Stimulated activated CD8-positive, alpha-beta memory T cell treated with anti-CD3 and anti-CD28 coated beads, Interleukin-12 subunit alpha, Interleukin-12 subunit beta, amount 100 ng/mL, for 4 hours (primary cell): ENCODE results near the gene PLEKHA5.

Experiments
- DNase-seq: peaks from one replicate; pipeline ENCODE4 v3.0.0-alpha.2; 2020; ENCODE audit warnings: low read depth

PLEKHA5 gene

DNA sequence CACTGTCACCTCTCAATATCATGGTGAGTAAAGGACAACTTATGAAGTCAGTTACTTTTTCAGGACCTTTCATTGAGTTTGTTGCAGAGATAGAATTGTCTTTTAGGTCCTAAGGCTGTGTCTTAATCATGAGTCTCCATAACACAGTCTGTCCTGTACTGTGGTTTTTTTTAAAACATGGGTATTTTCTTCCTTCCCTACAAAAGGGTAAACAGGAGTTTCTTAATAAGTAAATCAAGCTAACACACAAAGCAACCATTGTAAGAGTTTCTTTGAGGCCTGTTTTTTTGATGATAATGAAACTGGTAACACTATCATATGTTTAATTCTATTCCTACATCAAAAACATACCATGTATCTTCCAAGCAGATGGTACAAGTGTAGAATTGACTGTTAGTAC is 101.4 kb downstream of the PLEKHA5 start:
- DNase-seq: no peak

DNA sequence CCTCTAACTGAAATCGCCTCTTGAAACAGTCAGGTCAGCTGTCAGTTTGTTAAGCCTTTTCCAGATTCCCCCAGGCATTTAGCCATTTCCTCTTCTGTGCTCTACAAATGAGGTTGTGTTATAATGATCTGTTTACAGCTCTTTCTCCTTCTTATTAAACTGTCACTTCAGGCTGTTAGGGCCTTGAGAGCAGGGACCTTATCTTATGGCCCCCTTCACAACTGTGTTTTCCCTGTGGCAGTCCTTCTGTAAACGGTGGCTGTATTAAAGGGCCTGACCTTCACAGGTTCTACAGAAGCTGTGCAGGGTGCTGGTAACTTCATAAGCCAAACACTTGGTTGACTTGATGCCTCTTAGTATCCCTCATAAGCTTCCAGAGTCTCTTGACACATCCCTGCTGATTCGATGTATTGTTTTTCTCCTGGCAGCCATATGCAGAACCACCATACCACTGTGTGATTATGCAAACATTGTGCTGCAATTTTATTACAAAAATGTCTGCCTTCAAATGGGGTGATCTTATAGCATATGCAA is 104.7 kb downstream of the PLEKHA5 start:
- no peak for DNase-seq

DNA sequence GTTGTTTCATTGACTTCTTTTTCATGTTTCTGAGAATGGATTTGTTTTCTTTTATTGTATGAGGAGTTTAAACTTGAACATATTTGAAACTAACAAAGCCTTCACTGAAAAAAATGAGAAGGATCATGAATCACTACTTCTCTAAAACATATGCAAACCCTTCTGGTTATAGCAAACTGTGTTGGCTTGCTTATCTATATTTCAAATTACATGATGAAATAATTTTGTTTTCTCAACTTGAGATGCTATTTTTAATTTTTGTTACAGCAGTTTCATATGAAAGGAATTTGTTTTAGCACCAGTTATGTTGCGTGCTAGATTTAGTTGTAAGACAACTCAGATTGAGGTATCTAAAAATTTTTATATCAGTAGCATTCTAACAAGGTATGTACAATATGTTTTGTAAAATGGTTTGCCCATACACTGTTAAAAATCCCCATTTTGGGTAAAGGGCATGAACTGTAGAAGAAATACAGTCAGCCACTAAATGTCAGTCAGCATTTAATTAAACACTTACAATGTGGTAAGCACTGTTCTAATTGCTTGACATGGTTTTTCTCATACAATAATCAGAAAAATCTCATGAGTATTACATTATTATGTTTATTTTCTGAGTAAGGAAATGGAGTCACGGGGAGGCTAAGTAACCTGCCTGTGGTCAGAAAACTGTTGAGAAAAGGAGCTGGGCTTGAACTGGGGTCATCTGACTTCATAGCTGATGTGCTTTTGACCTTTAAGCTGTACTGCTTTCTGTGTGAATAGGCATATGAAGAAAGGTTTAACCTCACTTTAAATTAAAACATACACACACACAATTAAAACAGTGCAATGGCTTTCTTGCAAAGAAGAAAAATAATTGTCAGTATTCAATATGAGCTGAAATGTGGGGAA is 105.7 kb downstream of the PLEKHA5 start:
- DNase-seq: no peak

- DNase-seq: no peak
These were observed 107.1 kb downstream of the PLEKHA5 start for GRCh38 chr12:19236656-19237055.

- no peak for DNase-seq
These were observed 109.0 kb downstream of the PLEKHA5 start for GRCh38 chr12:19238540-19238939.

DNA sequence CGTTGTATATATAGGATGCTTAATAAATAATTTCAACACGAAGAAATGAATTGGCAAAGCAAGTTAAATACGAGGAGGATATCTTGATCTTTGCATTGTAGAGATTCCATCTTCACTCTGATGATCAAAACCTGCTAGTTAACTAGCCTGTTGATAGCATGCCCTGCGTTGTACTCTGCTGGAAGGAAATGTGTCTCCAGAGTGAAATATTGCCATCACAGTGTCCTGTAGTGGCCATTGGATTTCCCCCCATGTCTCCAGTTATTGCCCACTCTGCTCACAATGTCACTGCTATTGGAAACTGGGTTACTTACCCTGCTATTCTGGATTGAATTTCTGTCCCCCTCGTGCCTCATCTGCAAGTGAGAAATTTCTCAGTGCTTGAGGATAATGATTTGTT is 109.6 kb downstream of the PLEKHA5 start:
- no peak for DNase-seq

DNA sequence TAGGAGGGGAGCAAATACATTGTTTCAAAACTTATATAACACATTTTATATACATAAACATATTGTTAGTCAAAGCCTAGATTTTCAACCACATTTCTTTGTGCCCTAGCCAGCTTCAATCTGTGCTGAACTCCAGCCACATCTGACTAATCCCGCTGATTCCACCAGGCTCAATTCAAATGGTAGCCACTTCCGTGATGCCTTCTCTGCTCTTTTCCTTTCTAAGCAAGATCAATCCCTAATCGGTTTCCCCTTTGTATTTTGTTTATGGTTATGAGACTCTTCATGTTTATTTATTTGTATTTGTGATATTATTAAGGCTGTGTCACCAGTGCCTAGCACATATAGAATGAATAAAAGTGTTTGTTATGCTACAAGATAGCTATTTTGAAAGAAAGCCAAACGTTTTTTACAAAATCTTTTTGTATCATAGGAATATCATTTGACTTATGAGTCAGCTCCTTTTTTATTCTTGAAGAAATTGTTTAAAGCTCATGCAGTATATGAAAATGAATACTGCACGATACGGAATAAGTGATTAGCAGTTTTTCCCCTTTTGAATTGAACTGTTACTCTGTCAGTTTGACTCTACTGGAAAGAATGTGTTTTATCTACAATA is 110.2 kb downstream of the PLEKHA5 start:
- DNase-seq: no peak

DNA sequence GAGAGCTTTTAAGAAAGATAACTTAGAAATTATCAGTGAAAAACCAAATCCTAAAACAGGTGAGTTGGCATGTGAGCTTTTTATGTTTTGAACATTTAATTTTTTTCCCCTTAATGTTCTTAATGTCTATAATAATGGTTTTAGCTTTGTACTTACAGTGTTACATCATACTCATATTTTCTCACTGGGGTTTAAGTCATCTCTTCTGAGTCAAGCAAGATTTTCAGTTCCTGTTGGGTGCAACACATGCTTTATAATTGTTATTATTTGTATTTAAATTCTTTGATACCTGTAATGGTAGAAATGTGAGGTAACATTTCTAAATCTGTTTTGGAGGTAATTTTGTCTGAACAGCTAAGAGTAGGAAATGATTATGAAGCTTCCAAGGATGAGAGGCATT is 113.0 kb downstream of the PLEKHA5 start:
- no peak for DNase-seq

DNA sequence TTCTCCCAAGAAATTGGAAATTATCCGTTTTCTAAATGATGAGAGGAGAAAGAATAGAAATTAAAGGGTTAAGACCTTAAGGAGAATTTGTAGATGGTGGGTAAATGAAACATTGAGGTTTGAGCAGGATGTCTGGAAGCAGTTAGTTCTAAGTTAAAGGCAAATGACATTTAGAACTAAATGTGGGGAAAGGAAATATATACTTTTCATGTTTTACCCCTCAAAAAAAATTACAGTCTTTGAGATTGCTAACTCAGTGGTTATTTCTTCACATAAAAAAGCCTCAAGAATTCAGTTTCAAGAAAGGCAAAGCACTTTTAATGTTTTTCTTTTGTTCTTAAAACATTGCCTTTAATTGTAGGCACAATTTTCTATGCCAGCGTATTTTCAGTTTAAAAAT is 114.0 kb downstream of the PLEKHA5 start:
- no peak for DNase-seq

DNA sequence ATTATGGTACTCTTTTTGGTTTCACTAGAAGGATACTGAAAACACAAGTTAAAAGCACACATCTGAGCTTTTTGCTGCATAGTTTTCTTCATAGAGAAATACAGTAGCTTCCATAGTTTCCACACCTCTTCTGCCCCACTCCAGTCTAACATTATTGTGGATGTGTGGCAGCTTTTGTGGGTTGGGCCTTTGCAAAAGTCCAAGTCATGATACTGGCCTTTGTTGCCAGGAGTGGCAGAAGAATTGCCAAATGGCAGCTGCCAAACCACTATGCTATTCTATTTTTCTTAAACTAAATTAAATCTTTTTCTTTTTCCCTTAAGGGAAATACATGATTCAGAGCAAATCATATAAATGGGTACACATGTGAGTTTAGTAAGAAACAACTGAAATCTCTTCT is 114.8 kb downstream of the PLEKHA5 start:
- DNase-seq: no peak

- DNase-seq: no peak
These were observed 115.6 kb downstream of the PLEKHA5 start for GRCh38 chr12:19245106-19245505.

DNA sequence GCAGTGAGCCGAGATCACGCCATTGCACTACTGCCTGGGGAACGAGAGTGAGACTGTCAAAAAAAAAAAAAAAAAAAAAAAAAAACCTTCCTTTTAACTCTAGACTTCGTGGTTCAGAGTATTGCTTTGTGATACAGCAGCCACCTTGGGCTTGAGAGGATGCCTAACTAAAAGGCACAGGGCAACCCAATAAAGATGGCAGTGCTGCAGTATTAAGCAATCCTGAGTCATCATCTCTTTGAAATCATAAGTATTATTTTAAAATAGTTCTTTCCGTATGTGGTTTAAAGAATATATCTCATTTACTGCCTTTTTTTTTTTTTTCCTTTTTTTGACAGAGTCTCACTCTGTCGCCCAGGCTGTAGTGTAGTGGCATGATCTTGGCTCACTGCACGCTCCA is 116.1 kb downstream of the PLEKHA5 start:
- DNase-seq: no peak

GRCh38 chr12:19246933-19247332 is 117.4 kb downstream of the PLEKHA5 start:
- DNase-seq: no peak

DNA sequence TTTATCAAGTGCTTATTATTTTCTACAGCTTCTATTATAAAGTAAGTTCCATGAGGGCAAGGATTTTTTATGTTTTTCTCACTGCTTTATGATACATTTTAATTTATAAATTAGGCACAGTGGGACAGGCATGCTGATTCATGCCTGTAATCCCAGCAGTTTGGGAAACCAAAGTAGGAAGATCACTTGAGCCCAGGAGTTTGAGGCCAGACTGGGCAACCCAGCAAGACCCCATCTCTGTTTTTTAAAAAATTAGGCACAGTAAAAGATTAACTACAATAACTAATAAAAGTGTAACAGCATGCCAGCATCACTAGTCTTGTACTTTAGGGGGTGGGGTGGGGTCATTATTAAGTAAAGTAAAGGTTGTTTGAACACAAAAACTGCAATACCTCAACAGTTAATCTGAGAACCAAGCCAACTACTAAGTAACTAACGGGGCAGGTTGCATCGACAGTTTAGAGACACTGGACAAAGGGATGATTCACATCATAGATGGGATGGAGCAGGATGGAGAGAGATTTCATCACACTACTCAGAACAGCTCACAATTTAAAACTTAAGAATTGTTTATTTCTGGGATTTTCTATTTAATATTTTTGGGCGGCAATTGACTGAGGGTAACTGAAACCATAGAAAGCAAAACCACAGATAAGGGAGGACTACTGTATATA is 119.5 kb downstream of the PLEKHA5 start:
- DNase-seq: no peak

- no peak for DNase-seq
These were observed 122.1 kb downstream of the PLEKHA5 start for GRCh38 chr12:19251481-19252132.

DNA sequence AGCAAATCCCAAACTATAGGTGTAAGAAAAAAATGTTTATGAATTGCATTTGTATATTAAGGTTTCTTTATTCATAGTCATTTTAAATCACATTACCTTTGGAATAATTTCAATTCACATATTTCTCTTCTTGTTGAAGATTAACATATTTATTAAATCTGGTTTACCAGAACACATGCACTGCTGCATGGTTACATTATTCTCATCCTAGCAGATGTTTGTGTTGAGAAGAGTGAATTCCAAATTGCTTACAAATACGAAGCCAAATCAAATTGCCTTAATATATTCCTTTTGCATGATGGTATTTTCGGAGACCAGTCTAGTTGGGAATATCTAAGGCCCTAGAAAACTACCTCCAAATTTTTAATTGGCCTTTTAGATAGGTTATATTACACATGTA is 130.6 kb downstream of the PLEKHA5 start:
- DNase-seq: no peak

- DNase-seq: no peak
These were observed 132.2 kb downstream of the PLEKHA5 start for GRCh38 chr12:19261773-19262172.

DNA sequence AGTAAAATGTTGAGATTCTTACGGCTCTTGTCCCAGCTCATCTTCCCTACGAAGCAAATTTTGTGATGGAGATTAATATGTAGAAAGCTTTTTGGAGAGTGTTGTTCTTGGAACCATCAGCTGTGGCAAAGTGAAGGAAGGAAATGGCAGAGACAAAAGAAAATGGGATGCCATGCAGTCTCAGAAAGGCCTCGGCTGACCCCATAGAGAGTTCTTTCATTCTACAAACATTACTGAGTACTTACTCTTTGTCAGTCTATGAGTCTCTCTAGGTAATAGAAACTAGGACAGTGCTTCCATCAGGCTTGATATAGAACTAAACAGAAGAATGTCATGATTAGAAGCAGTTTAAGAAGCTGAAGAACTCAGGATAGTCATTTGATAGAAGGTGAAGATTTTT is 134.1 kb downstream of the PLEKHA5 start:
- no peak for DNase-seq

DNA sequence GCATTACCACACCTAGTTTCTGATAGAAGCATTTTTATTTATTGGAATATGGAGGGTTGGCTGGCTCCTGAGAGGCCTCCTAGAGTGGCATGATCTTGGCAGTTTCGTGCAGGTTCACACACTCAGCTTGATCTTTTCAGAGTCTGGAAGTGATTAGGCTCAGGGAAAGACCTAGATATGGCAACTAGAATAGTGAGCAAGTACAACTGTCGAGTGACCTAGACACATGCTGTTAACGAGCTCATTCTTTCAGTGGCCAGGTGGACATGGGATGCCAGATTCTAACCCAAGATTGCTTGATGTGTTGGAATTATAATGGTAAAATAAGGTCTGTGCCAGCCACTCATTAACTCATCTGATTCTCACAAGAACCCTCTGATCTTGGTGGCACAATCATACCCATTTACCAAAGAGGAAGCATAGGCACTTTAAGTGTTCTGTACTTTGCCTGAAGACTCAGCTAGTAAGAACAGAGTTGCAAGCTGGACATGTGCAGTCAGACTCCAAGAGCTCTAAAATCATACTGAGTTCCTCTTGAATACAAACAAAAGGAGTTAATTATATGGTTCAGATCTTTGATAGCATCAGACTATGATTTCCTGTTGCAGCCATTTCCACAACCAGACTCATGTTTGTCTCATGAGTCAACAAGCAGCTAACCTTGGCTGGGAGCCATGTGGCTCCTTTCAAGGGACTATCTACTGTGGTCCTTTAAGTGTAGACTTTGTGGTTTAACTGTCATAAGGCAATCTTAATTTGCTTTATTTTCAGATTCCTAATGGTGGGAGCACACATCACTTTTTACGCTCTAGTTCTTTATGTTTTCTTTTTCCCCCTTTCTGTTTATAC is 144.2 kb downstream of the PLEKHA5 start:
- peak; percentile 20 for DNase-seq

DNA sequence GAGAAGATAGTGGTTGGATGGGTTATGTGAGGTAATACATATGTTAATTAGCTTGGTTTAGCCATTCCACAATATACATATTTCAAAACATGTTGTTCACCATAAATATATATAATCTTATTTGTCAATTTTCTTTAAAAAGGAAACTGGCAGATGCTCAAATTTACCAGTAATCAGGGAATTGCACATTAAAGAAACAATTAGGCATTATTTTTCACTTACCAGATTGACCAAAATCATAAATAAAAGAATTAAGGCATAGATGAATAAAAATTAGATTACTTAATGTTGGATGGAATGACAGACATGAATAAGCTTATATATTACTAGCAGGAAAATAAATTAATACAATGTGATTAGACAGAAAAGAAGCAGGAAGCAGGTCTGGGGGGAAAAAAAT is 147.2 kb downstream of the PLEKHA5 start:
- no peak for DNase-seq

DNA sequence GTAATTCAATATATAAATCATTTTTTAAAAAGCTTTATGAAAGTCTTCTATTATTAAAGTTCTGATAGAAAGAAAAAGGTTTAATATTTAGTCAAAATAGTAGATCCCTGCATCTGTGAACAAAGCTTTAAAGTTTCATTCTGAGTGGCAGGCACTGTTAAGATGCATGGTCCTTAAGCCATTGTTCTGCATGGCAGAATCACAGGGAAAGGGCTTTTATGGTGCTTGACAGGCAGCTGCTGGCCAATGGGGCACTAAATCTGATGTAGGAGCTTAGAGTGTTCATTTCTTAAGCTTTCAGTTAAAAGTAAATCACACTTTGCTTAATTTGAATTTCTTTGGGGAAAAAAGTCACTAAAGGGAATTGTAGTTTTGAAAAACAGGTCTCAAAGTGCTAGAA is 148.2 kb downstream of the PLEKHA5 start:
- no peak for DNase-seq
